AG20443 (cell line): ENCODE results near the gene PCSK6.
"Not testable (repeated sequence)": the region's sequence is repeated elsewhere in the genome, so short reads cannot be mapped to it uniquely, and the experiment has no call there.

ENCODE experiments used
- DNase-seq: peaks from one replicate; pipeline ENCODE4 v3.0.0; 2012; ENCODE audit warnings: low spot score, mixed read lengths

Gene PCSK6

DNA sequence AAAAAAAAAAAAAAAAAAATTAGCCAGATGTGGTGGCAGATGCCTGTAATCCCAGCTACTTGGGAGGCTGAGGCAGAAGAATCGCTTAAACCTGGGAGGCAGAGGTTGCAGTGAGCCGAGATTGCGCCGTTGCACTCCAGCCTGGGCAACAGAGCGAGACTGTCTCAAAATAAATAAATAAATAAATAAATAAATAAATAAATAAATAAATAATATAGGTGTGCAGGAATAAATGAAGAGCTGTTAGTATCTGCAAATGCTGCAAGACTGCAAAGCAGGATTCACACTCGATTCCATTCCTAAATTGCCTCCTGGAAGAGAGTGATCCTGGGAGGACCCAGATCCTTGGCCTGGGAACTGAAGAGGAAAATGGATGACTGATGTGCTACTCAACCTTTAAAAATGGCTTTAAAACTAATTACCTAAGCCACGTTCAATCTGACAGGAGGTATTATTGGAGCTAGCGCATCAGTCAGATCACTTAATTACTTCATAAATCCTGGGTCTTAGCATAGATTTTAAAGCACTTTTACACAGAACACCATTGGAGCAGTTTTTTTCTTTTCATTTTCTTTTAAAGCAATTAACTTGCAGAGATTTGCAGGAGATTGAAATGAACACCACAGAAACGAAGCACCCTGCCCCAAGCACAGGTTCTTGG, 132.9 kb downstream of the PCSK6 start:
- DNase-seq, result not testable (repeated sequence)

DNA sequence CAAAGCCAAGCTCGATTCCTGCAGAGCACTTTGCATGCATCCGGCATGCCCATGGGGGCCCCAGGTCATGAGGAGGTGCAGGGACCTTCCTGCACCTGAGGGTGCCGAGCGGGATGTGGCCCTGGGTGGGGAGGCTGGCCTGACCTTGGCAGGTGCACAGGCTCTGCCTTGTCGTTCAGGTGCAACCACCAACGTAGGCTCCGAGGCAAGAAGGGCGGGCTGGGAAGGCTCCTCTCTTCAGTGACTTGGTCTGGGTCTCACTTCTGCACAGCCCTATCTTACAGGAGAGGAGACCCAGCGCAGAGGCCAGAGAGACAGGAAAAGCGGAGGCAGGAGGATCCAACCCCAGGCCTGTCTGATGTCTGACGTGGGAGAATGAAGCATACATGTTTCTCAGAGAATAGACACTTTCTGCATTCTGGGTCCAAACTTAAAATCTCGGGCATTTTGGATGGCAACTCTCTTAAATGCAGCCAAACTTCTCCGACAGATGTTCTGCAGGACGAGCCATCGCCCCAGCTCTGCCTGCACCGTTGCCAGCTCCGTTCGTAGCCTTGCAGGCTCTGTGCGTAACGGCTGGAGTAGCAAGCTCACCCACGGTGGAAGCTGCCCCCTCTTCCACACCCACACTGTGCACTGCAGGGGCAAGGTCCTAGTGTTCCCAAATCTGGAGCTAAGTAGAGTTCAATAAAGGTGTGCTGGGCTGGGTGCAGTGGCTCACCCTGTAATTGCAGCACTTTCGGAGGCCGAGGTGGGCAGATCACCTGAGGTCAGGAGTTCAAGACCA, 133.6 kb downstream of the PCSK6 start:
- no peak for DNase-seq

DNA sequence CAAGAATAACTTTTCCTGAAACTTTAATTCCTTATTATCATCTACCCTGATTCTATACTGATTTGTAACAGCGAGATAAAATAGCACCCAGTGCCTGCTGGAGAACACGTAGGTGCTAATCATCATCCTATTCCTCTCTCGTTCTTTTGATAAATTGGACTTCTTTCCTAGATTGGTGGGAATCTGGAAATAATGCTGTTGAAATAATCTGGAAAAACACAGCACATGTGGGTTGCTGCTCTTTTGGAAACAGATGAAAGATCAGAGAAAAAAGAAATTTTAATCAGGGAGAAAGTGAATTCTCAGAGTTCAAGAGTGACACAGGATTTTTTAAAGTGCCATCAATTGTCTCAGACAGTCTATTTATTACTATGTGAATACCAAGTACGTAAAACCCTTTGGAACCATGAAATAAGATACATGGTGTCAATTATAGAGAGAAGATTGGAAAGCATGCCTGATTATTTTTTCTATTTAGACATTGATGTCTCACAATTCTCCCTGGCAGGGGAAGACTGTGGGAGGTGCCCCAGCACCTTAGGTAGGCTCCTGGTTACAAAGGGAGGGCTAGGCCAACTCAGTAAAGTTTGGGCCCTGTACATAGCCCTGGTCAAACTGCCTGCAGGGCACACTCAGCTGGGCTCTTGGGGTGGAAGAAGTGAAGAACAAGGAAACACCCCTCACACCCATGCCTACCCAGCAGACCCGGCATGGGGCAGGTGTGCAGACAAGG, 134.4 kb downstream of the PCSK6 start:
- no peak for DNase-seq

DNA sequence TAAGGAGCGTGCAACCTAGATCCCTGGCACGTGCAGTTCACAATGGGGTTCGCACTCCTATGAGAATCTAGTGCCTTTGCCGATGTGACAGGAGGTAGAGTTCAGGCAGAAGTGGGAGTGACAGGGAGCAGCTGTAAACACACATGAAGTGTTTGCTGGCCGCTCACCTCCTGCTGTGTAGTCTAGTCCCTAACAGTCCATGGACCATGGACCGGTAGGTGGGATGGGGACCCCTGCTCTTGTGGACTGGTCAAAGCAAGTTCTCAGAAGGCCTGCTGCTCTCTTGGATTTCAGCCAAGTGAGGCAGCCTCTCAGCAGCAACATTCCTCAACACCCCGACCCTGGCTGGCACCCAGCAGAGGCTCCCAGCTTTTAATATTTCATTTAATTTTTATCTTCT, 136.3 kb downstream of the PCSK6 start:
- no peak for DNase-seq

DNA sequence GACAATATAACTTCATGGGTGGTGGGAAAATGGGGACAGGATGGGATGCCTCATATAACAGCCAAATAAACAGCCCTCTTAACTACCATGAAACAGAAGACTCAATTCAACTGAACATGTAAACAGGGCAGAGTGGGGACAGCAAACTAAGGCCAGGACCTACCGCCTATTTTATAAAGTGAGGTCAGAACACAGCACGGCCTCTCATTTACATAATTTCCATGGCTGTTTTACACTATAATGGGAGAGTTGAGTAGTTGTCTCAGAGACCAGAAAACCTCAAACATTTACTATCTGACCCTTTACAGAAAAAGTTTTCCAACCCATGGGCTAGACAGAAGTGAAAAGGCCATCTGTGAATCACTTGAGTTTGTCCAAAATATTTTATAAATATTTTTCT, 137.8 kb downstream of the PCSK6 start:
- DNase-seq, result no peak

DNA sequence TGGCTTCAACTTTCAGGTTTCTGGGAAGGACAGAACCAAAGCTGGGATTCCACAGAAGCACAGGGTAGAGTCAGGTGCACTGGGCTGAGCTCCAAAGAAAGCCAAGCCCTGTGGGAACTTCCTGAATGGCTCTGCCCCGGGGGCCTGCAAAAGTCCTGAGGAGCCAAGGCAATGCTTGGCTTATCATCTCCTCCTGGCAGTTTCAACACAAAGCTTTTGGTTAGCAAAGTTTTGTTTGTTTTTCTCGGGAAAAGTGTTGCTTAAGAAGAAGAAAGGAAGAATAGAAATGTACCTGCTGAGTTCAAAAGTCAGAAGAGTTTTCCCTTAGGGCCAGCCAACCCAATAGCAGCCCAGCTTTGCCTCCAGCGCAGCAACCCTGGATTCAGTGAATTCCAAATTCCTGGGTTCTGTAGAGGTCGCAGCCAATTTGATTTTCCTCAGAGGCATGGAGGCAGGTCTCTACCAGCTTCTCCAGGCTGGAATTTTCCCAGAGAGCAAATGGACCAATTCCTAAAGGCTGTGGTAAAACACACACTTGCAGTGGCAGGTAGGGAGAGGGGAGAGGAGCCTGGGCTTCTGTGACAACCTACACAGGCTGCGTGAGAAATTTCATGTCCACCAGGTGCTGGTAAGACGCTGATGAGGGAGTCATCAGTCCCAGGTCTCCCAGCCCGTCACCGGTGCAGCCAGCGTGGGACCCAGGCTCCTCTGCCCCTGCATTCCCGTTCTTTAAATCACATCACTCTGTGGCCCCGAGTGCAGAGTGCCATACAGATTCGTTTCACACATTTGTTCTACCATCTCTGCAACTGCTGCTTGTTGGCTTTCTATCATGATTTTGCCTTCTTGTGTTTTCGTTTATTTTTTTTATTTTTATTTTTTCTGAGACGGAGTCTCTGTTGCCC, 140.2 kb downstream of the PCSK6 start:
- DNase-seq, result no peak

DNA sequence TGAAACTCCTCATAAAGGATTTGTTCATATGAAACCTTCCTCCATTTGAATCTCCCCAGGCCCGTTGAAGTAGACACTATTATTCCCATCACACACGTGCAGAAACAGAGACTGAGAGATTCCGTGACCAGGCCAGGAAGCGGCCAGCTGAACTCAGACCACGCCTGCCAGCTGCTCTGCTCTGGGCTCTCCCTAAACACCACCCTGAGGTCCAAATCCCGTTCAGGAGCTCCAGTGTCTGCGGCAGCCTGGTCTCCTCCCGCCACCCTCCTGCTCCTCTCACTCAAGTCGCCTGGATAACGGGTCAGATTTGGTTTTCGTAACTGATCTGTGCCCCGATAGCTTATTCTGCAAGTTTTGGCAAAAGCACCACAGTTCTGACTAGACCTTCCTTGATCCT, 140.9 kb downstream of the PCSK6 start:
- DNase-seq, result no peak

DNA sequence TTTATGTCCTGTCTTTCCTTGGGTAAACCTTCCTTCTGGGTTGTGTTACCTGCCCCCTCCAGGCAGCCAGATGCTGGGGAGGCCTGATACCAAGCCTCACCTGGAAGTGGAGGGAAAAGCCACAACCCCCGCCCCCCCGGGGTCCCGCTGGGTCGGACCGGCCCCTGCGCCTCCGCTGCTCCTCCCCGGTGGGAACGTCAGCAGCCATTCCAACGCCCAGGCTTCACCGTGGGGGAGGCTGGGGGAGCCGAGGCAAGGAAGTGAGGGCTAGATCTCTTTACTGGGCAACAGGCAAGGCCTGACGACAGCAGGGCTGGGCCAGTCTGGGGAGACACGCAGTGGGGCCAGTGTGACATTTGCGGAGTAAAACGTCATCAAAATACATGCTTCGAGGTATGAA, 141.5 kb downstream of the PCSK6 start:
- DNase-seq, result no peak

DNA sequence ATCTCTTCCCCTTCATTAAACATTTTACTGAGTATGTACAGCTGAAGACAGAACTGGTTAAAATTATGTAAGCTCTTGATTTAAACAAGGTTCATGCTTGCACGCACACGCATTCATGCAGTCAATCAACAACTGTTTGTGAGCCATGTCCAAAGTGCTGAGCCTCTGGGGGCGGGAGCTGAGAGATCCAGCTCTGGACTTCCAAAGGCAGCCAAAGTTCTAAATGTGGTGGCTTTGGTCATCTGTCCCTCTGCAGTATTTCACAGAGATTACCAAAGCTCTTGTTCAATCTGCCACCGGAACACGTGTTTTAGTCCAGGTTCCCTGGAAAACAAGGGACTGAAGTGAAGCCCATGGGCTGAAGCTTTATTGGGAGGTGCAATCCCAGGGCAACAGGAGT, 142.1 kb downstream of the PCSK6 start:
- DNase-seq, result no peak

DNA sequence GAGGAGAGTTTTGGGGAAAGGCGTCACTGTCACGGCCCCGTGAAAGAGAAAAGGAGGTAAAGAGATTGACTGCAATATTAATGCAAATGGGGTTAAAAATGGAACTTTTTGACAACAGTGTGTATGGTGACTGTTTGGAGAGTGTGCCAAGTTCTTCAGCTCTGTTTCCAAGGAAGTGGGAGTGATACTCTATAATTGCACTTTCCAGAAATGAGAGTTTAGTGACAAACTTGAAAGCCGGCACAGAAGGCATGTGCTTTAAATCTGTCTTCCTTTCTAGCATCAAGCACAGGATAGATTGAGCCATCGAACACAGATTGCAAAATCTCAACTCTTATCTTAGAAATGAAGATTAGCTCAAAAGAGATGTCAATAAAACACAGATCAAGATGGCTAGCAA, 142.6 kb downstream of the PCSK6 start:
- DNase-seq, result no peak

DNA sequence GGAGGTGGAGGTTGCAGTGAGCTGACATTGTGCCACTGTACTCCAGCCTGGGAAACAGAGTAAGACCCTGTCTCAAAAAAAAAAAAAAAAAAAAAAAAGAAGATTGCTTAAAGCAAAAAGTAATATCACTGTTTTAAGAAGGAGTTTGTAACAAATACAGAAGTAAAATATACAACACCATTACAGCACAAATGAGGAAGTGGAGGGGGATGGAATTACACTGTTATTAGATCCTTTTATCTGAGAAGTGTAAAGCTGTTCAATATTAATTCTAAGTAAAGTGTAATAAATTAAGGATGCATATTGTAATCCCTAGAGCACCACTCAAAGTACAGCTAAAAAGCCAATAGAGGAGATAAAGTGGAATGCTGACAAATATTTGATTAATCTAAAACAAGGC, 147.5 kb downstream of the PCSK6 start:
- DNase-seq, result no peak

DNA sequence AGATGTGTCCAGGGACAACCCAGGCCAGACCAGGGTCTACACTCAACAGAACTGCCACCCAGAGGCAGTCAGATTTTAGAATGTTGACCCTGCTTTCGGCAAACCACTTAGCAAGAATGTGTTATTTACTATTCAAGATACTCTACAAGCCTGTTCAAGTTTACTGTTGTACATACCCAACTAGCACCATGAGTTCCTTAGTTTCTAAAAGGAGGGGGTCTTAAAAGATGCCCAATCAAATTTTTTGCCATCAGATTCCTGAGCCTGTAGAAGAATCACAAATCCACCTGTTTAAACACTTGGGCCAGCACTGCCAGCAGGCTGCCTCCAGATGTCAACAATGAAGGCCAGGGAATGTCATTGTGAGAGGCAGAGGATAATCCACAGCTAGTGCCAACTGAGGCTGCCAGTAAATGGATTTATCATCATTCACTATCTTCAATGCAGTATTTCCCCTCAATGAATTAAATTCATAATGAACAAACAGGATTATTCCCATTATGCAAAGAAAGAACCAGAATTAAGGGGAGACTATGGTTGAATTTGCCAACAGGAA, 150.9 kb downstream of the PCSK6 start:
- DNase-seq, result no peak

DNA sequence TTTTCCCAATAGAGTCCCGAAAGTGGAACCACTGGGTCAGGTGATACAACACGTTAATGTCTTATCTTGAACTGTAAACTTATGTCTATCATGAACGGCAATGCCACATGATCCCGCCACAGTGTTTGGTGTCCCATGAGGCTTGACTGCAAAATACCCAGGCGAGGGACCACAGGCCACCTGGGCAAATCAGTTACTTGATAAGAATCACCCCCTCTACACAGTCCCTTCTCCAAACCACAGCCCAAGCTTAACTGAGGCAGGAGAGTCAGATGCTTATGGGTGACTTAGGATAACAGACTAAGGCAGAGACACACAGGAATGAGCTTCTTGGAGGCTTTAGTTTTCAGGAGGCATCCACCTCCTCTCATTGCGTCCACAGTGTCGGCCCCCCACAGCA, 151.5 kb downstream of the PCSK6 start:
- no peak for DNase-seq

DNA sequence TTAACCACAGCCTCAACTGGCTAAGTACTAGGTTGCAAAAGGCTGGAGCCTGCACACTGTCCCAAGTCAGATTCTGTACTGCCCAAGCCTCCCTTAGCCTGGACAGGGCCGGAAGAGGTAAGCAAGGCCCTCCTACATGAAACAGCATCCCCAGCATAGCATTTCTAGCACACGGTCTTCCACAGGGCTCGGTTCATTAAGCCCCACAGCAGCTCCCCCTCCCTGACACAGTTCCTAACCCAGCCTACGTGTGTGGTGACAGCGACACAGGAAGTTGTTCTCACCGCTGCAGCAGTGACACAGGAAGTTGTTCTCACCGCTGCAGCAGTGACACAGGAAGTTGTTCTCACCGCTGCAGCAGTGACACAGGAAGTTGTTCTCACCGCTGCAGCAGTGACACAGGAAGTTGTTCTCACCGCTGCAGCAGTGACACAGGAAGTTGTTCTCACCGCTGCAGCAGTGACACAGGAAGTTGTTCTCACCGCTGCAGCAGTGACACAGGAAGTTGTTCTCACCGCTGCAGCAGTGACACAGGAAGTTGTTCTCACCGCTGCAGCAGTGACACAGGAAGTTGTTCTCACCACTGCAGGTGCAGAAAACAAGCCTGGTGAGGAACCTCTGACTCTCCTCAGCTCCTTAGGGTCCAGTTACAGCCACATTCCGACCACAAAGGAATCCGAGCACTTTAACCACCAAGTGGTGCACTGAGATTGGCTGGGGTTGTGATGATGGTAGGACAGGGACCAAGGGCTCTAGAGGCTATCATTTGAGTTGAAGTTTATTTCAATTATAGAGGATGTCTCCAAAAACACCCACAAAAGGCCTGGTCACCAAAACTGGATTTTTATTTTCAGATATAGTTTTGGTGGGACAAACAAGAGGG, 155.4 kb downstream of the PCSK6 start:
- not testable (repeated sequence) for DNase-seq

DNA sequence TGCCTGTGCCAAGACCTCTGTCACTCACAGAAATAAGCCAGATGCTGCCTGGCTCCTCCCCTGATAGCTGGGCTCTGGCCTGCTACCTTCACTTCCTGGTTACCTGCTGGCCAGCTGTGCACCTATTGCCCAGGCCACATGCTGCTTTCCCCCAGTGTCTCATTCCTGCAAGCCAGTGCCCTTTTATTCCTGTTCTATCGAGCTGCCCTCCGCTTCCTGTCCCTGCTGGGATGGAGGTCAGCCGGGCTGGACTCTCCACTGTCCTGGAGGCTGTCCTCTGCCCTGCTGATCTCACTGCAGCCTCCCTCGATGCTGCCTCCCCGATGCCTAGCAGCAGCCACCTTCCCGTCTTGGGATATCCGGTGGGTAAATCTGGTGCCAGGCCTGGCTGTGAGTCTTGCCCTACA, 157.4 kb downstream of the PCSK6 start:
- DNase-seq, result no peak

DNA sequence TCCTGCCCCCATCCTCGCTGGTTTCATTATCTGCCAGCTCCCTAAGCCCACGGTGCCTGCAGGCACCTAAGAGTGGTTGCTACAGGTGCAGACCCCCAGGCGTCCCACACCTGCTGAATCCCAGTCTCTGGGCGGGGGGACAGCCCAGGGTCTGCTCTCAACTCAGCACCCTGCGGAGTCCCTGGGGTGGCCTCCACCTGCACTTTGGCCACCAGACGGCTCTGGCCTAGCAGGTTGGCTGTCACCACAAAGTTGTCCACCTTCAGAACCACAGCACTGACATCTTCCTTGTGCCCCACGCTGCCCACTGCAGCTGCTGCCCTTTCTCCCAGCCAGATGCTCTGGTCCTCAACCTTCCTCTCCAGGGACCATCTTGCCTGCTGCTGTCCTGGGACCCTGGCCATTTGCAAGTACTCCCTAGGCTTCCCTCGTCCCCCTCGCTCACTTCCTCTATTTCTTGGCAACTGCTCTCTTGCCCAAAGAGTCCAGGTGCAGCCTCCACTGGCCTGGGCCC, 159.6 kb downstream of the PCSK6 start:
- no peak for DNase-seq

DNA sequence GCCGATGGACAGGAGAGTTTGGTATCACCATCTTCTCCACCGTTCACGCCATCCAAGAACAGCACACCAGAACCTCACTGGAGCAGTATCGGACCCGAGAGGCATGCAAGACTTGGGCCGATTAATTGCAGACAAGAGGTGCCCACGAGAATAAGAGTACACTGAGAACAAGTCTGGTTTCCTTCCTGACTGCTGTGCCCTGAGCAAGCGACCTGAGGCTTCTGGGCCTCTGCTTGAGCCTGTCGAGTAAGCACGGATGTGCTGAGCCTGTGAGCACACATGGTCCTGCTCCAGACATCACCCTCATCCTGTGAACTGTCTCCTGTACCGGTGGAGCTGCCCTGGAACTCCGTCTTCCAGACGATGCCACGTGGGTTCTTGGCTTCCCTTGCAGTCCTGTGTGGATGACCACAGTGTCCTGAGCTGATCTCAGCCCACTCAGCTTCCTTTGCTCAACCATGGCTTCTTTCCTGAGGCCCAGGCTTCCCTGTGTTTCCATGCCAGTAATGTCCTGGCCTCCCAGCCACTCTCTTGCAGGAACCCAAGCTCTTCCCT, 160.1 kb downstream of the PCSK6 start:
- no peak for DNase-seq

DNA sequence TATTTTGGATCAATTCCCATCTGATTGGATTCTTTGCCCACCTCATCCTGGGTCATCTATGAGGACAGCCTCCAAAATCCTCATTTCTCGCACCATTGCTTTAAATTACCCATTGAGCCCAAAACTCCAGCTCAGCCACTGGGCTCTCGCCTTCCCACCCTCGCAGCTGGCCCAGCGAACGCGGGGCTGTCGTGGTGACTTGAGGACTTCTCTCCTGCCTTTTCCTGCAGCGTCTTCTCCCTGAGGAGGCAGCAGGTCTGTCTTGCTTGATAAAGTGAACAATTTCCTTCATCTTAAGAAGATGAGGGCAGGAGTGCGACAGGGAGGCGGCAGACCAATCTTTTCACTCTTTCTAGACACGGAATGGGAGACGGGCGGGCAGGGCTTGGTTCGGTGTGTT, 161.5 kb downstream of the PCSK6 start:
- DNase-seq, result no peak

DNA sequence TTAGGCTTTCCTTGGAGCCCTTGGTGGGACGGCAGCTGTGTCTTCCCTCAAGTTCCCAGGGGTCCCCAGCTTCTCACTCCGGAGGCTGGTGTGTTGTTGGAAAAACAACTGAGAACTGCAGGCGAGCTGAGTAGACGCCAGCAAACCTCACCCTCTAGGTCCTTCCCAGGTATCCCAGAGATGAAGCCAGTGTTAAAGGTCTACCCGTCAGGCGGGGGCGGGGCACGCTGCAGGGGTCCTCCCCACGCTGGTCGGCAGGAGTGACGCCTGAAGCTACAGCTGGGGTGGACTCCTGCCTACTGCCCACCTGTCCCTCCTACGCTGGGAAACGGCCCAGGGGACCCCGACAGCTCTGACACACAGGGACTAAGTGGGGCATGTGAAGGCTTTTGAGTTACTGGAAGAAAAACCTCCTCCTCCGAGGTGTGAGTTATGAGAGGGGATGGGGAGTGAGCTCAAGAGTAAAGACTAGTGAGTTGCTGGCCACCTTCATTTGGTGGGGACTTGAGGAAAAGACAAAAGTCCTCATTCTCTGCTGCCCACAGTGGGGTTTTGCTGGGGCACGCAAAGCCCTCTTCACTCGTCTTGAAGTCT, 162.3 kb downstream of the PCSK6 start:
- no peak for DNase-seq
